ELR (cell line): ENCODE data around the gene EIF2D.

Experiments
- DNase-seq: peaks from one replicate; pipeline ENCODE4 v3.0.0-alpha.2; 2015; ENCODE audit warnings: low read depth

Gene EIF2D

DNA sequence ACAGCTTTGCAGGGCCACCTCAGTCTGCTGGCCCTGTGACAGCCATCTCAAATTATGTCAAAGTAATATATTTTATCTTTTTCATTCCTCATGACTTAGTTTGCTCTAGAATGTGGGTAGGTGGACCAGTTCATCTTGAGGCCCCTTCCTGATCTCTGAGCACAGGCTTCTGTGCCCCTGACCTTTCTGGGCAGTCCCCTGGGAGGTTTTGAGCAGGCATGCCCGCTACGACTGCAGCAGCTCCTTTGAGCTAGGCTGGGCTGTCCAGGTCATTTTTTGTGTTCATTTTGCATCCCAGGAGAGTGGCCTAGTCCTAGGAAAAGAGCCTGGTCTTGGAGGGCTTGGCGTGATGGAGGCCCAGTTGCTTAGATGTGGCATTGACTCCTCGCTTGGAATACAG is 42.7 kb downstream of the EIF2D start:
- no peak for DNase-seq

DNA sequence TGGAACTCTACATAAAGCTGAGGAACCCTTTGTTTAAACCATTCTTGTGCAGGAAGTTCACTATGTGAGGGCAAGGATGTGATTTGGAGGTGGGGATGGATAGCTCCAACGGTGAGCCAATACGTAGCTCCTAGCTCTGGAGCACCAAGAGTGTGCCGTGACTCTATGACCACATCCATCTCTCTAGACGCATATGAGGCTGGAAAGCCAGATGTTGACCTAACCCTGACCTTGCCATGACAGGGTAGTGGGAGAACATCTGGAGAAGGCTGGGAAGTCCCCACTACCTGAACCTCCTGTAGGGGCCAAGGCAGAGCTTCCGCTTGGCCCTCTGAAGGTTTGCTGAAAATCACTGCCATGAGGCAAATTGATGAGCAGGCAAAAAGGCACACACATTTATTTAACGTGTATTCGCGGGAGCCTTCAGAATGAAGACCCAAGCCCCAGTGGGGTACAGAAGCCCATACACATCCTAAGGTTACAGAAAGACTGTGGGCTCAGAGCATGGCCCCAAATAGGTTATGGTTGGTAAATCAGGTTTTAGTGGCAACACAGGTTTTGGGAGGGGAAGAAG is 43.4 kb downstream of the EIF2D start:
- no peak for DNase-seq

DNA sequence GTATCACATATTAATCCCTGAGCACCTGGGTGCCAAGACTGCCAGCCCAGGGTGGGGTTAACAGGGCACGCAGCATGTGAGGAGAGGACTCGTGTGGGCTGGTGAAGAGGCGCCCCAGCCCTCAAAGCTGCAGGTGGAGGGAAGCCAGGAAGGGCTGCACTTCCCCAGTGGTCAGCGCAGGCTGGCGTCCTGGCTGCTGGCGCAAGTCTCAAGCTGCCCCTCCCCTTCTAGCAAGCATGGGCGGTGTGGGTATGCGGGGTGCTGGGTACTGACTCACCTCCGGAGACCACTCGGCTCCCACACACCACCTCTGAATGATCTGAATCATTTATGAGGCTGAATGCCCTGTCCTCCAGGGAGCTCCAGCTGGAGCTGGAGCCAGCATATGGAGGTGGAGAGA is 44.0 kb downstream of the EIF2D start:
- DNase-seq, result peak; percentile 57

DNA sequence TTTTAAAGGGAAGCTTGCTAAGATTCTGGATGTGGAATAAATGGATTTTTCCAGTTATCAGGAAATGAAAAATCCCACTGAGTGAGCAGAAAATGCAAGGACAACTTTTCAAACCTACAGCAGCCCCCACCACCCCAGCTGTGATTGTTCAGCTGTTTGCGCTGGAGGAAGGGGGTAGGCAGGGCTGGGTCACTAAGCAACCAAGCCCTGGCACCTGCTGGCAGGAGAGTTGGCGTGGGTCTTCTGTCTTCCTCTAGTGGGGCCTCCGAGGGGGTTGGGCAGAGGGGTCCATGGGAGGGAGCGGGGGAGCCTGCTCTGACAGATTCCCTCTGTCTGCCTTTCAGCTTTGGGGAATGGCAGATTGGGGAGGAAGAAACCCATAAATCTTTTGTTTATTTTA is 45.3 kb downstream of the EIF2D start:
- no peak for DNase-seq

DNA sequence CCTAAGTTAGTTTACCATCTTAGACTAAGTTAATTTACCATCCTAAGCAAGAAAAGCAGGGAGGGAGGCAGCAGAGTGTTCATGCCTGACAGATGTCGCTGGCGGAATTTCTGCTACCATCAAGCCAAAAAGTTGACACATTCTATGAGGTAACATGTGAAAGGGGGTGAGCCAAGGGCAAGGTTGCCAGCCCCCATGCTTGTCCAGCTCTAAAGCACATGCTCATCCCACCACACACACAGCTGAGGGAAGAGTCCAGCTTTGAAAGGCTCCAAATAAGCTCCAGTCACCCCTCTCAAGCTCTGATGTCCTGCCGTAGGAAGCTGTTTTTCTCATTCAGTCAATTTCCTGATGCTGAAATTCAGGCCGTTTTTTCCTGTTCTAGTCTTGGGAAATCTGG is 46.3 kb downstream of the EIF2D start:
- no peak for DNase-seq

DNA sequence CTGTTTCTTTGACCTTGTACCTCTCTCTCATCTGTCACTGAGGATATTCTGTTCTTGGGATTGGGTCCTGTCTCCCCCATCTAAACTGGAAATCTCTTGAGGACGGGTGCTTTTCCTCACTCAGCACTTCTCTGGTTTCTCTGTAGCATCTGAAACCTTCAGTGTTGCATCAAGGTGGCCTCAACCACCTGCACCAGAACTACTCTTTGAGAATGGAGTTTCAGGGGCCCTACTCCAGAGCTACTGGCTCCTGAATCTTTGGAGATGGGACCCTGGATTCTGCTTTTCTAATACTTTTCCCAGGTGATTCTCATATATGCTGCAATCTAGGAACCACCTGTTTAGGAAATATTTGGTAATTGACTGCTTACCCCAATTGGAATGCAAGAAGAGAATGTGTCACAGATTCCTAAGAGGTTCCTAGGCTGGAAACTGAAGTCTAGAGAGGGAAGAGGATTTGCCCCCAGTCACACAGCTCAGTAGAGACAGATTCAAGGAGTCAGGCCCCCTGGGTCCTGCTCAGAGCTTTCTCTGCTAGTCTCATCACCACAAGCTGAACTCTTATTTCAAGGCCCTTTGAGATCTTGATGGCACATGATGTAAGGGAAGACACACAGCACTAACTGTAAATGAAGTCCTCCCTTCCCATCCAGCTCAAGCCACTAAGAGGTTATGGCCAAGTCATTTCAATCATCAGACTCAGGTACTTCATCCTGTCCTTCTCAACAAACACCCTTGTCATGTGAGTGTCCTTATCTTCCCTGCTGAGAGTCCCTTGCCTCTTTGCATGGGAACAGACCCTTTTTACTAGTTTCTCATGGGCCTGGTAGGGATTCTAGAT is 48.7 kb downstream of the EIF2D start:
- peak; percentile 34 for DNase-seq

DNA sequence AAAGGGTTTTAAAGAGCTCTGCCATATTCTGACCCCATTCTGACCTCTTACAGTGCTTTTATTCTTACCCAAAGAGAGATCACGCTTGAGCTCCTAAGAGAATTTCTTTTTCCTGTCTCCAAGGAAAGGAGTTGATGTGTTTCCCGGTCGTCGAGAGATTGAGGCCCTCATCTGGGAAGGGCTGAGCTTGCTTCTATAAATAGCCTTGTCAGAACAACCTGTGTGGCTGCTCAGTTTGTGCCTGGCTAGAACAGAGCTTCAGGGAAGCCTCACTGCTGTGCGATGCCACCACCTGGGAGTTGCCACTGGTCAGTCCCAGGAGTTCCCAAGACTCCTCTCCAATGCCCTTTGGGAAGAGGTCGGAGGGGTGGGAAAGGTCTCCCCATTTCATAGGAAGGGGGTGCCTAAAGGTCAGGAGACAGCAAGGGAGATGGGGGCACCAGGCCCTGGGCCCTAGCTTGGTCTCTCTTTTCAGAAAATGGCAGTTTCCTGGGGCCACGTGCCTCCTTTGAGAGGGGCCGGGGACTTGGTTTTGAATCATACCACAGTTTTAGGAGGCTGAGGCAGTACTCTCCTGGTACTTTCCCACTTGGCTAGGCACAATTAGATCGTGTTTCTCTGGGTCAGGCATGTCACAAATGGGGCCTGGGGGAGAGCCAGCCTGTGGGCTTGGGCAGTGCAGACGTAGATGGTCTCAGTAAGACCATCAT is 52.1 kb downstream of the EIF2D start:
- DNase-seq, result no peak

DNA sequence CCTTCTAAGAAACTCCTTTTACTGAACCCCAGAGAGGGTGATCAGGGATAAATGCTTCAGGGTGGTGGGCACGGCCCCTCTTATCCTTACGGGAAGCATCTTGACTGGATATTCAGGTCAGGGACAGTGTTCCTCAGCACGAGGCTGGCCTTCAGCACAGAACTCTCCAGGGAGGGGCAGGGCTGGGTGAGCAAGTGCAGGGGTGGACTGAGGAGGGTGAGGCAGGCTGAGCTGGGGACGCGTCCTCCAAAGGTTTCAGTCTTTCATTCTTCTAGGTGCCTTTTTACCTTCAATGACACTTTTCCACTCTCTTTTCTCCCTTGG is 52.6 kb downstream of the EIF2D start:
- no peak for DNase-seq

DNA sequence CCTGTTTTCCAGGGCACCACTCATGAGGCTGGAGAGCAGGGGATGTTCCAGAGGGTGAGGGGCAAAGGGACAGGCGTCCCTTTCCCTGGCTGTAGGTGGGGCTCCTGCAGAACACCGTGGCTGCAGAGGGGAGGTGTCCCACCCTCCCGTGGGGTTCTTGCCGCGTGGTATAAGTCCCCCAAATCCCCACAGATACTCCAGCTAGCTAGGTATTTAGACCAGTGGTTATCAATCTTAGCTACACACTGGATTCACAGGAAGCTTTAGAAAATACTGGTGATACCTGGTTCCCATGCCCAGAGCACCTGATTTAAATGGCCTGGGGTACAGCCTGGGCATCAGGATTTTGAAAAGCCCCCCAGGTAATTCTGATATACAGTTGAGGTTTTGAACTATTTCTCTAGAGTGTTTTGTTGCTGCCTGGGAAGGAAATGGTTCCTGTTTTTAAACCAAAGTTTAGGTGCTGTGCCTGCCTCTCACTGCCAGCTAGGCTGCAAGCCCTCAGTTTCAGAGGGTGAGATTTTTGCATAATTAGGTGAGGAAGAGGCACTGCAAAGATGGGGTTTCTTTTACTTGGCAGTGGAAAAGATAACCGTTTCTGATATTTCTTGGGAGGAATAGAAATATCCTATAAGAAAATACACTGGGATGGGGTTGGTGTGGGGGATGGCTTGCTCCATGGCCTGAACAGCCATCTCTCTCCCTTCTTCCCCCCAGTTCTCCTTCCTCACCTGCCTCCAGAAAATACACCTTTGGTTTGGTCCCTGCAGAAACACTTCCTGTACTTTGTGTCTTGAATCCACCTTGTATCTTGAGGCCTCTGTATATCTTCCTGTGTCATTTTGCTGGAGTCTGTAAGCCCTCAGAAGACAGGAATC is 53.2 kb downstream of the EIF2D start:
- no peak for DNase-seq

DNA sequence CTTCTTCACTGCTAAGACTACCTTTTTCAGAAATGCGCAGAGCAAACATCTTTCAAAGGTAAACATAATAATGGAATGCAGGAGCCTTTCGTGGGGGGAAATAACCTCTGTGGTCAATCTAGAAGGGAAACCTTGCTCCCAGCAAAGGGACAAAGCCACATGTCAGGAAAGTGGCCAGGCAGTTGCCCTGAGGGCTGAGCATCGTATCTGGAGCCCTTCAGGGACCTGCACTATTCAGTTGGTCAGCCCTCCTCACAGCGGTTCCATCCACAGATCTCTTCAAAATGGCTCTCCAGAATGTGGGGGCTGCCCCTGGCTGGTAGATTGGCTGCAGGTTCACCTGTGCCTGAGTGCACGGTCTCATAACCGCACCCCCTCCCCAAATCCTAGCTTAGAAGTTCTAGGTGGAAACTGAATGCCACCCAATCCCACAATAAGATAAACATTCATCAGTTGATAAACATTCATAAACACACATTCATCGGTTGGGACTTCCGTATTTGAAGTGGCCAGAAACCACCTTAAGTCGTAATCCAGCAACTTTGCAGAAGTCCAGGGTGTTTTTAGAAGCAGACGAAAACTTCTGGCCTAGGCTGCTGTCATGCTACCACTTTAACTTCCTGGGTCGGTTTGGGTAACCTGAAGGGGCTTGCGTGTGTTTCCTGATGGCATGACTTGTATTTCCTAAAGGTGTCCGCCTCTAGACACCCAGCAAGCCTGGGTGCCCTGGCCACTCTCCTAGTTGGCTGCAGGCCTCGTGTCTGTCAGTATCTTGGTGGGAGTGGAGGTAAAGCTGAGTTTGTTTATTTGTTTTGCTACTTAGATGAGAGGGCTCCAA is 54.4 kb downstream of the EIF2D start:
- DNase-seq, result no peak

DNA sequence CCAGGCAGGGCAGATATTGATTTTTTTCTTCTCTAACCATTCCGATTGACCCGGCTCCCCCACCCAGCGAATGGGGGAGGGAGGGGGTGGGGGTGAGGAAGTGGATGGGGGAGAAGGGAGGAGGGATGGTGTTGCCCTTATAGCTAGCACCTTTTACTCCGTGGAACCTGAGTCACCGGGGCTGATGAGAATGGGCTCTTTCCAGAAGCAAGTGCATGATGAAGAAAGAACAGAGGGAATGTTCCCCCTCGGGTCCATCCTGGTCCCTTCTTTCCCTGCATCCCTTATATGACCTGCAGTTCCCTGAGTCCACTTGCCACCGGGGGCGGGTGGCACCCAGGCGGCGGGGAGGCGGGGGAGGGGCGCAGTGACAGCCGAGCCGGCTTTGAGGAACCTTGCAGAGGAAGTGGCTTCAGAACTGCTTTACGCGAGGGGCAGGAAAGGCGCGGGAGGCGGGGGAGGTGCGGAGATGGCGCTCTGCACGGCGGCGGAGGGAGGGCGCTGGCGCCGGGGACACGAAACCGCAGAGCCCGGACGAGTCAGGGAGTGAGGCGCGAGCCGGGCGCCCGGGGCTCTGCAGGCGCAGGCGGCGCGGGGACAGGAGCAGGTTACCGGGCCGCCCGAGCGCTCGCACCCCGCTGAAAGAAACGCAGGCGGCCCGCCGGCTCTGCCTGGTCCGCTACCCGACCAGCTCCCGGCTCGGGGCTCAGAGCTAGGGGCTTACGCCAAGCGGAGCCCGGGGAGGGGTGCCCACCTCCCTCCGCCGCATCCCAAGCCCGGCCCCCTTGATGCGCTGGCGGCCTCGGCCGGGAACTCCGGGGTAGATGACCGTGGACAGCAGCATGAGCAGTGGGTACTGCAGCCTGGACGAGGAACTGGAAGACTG is 55.3 kb downstream of the EIF2D start:
- peak; percentile 72 for DNase-seq

DNA sequence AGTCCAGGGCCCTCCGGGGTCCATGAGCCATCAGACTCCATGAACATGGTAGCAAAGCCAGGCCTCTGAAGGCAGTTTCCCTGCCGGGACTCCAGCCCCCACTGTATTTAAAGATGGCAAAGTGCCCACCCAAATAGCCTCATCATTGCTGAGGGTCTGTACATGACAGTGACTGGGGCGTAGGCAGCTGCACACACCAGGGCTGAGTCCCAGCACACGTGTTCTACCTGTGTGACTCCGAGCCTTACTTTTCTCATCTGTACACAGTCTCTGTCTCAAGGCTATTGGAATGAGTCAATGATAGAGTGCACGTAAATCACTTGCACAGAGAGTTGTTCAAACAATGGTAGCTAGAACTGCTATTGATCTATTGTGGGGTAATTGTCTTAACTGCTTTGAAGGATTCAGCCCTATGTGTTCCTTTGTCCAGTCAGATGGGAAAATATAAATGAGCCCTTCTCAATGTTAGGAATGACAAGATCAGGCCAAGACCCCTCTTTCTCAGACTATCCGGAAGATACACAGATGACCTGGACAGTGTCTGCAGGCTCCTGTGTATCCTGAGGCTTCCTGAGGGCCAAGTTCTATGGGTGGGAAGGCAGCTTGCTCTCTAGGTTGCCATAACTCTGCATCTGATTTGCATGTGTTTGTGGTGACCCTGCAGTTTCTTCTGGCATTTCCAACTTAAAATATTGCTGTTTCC is 56.1 kb downstream of the EIF2D start:
- DNase-seq, result no peak

DNA sequence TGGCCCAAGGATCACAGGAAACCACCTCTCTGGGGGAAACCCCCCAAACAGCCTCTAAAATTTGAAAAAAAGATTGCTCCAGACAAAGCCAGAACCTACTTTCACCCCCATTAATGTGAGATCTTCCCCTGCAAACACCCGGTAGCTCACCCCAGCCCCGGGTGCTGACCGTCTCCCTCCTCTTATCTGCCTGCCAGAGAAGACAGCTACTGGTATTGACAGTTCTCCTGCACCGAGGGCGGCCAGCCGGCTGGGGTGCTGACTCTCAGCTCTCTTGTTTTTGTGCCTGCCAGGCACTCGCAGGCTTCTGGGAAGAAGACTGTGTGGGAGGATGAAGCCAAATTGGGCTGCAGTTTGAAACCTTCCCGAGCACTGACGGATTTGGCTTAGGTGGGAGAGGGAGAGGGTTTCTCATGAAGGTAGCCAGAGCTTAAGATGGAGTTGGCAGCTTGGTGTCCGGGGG is 56.8 kb downstream of the EIF2D start:
- no peak for DNase-seq

DNA sequence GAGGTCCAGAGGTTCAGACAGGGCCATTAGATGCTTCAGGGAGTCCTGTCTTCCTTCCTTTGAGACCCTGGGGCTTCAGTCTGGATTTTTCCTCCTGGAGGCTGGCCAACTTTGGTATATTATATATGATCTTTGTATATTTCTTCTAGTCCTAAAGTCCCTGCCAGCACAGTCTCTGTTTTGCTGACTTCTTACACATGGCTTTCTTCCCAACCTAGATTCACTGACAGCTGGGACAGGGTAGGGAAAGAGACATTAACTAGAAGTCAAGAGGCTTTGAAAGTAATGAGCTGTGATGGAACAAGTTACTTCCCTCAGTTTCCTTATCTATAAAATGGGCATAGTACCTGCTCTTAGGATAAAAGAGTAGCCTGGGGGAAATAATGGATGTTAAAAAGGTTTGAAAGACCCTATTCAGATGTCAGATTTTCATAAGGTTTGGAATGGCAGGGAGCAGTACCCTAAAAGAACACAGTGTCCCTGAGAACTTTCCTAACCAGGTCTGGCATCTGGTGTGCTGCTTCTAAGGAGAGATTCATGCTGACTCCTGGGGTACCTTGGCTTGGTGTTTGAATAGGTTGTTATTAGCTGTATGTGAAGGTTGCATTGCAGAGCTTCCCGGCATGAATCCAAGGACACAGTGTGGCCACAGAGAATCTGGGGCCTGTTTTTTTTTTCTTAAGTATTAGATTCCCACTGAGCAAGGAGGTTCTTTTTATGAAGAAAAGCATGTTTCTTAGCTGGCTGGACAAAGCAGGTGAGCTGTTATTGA is 57.4 kb downstream of the EIF2D start:
- no peak for DNase-seq

DNA sequence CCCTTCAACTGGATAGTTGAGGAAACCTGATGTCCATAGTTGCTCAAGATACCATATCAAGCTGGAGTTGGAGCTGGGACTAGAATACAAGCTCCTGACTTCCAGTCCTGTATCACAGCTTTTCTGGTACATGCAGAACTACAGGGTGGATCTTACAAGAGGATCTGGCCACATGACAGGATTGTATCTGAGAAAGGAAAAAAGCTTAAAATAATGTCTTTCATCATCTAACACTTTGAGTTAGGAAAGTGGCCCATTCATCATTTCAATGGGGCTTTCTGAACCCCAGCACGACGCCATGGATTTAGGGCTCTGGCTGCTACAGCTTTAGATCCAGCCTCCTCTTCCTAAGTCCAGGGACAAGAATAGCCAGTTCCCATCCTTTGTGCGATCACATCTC is 58.1 kb downstream of the EIF2D start:
- DNase-seq, result no peak

DNA sequence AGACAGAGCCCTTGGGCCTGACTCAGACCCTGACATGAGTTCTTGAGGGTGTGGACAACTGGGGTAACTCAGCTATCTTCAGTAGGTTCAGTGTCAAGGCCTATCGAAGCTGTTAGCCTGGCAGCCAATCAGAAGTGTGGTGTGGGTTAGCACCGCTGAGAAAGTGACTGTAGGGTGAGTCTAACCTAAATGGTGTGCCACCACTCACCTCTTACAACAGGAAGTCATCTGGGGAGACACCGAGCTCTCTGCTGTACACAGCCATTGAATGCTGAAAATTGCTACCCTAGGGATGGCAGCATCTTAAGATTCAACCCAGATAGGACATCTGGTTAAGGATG is 60.3 kb downstream of the EIF2D start:
- no peak for DNase-seq

DNA sequence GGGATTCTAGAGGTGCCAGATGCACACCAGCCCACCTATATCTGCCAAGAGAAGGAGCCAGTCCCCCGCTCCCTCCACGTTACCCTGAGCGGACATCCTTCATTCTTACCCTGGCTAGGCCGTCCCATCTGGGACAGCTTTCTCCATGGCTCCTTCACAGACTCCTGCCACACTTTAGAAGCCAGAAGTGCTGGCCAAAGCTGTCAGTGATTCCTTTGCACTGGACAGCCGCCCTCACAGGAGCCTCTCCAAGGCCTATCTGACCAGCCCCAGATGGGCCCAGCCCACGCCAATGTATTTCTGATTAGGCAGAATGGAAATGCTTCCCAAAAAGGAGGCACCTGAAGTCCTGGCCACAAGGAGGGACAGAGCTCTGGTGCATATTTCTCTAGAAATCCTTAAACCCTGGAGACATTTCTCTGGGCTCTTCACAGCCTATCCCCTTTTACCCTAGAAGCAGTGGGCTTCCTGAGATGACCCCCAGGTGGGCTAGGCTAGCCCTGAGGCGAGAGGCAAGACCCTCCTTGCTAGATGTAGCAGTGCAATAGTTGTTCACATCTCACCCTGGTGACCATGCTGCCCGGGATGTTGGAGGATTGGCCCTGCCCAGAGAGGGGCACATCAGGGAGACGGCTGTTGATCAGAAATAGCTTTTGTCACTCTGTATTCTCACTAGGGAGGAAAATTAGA is 60.8 kb downstream of the EIF2D start:
- DNase-seq, result no peak

DNA sequence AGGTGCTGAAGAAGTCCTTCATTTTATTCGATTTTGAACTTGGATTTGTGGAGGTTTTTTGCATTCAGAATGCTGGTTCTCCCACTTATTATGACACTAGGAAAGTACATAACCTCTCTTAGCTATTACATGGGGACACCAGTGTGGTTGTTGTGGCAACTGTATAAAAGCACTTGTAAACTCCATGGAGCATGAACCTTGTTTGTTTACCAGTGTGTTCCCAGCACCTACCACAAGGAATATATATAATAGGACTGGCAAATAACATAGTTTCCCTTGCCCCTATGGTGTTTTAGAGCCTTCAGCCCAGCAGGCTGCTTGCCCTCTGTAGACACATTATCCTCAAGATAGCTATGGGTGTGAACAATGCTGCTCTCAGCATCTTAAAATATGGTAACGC is 61.8 kb downstream of the EIF2D start:
- no peak for DNase-seq

DNA sequence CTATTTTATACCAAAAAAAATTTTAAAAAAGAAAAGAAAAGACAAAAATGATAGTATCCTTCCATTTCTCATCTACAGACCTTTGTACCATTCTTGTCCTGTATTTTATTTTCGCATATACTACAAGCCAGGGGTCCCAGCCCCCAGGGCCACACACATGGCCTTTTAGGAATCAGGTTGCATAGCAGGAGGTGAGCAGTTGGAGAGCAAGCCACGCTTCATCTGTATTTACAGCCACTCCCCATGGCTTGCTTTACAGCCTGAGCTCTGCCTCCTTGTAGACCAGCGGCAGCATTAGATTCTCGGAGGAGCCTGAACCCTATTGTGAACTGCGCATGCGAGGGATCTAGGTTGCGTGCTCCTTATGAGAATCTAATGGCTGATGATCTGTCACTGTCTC is 65.2 kb downstream of the EIF2D start:
- DNase-seq, result no peak
